Osteocyte (in vitro differentiated cells): Measurements from ENCODE around the gene DIAPH2. TPM values are rescaled to one million over a fixed set of nuclear protein-coding genes. Genes with fewer than 3 reads are reported as not detected.

Experiments used
- DNase-seq: peaks from one replicate; pipeline ENCODE4 v3.0.0; 2021; ENCODE audit warnings: mixed read lengths; ENCODE audit not compliant: unreplicated experiment; ENCODE audit errors: extremely low spot score
- H3K27ac Mint-ChIP-seq: one replicate; pipeline ENCODE4 v1.8.0; 2021; ENCODE audit warnings: mild to moderate bottlenecking, mixed read lengths; ENCODE audit not compliant: unreplicated experiment
- H3K27me3 Mint-ChIP-seq: one replicate; pipeline ENCODE4 v1.8.0; 2021; ENCODE audit warnings: mixed read lengths; ENCODE audit not compliant: unreplicated experiment
- H3K36me3 Mint-ChIP-seq: one replicate; pipeline ENCODE4 v1.8.0; 2021; ENCODE audit warnings: mixed read lengths; ENCODE audit not compliant: unreplicated experiment
- H3K4me1 Mint-ChIP-seq: one replicate; pipeline ENCODE4 v1.8.0; 2021; ENCODE audit warnings: mixed read lengths; ENCODE audit not compliant: unreplicated experiment
- H3K4me3 Mint-ChIP-seq: one replicate; pipeline ENCODE4 v1.8.0; 2021; ENCODE audit warnings: mild to moderate bottlenecking, moderate library complexity, mixed read lengths; ENCODE audit not compliant: unreplicated experiment
- H3K9me3 Mint-ChIP-seq: one replicate; pipeline ENCODE4 v1.8.0; 2021; ENCODE audit warnings: mixed read lengths; ENCODE audit not compliant: unreplicated experiment
- CTCF ChIP-seq: fragments of 200-600 bp; sonication (generic); IDR thresholded peaks from 2 replicates; pipeline ENCODE4 v1.5.0; 2021; ENCODE audit warnings: antibody characterized with exemption, mild to moderate bottlenecking, moderate library complexity
- total RNA-seq: library from RNA; stranded (reverse); gene quantifications from 2 replicates; pipeline ENCODE4 v1.2.1, GENCODE V29; 2021

The DIAPH2 gene
- total RNA-seq, 1 donor from 2014 or later: 9.3 TPM

DNA sequence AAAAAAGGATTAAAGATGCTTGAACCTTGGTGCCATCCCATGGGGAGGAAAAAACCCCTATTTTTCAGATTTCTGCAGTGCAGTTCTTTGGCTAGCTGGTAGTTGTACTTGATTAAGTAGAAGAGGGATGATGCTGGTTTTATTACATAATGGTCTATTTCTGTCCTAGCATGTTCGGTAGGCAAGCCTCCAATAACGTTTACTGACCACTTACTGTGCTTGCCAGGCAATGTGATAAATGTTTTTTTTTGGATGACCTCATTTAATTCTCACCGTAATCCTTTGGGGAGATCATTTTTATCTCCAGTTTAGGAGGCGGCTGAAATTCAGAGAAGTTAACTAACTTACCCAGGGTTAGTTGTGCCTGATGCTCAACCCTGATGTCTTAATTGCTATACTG is 106.9 kb downstream of the DIAPH2 start:
- no peaks in the 10 kb centered on the region for H3K9me3 Mint-ChIP-seq
- no peak overlapping the region for H3K27ac Mint-ChIP-seq
- TF ChIP-seq CTCF: no peak
- H3K4me1 Mint-ChIP-seq: no peaks in the 10 kb centered on the region
- H3K27me3 Mint-ChIP-seq: no peaks in the 10 kb centered on the region
- no peak overlapping the region for H3K4me3 Mint-ChIP-seq
- no peak for DNase-seq
- H3K36me3 Mint-ChIP-seq: no peaks in the 10 kb centered on the region

- Mint-ChIP-seq H3K4me1 (no peaks in the 10 kb centered on the region), H3K27me3 (no peaks in the 10 kb centered on the region), H3K36me3 (no peaks in the 10 kb centered on the region), H3K9me3 (no peaks in the 10 kb centered on the region), H3K4me3 (no peak overlapping the region), H3K27ac (no peak overlapping the region)
- DNase-seq: no peak
- TF ChIP-seq CTCF: no peak
Measured at GRCh38 chrX:96792047-96792446, 107.4 kb downstream of the DIAPH2 start.

DNA sequence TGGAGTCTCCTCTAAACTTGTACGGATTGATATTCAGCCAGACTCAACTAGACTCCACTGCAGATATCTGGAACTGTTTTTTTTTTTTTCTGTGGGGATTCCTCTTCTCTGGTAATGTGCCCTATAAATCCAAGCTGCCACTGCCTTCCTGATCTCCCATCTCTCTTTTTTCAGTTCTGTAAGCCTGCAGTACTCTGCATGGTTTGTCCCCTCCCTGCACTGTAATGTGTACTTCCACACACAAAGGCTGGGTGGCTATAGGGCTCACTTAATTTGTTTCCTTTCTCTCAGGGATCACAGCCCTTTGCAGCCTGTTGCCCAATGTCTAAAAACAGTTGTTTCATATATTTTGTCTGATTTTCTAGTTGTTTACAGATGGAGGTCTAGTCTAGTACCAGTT is 114.3 kb downstream of the DIAPH2 start:
- H3K27me3 Mint-ChIP-seq: no peaks in the 10 kb centered on the region

GRCh38 chrX:96807318-96807717 is 122.7 kb downstream of the DIAPH2 start:
- no peak overlapping the region for H3K27ac Mint-ChIP-seq
- H3K9me3 Mint-ChIP-seq: peaks cover 2% of the 10 kb centered on the region
- H3K4me1 Mint-ChIP-seq: no peaks in the 10 kb centered on the region
- DNase-seq: no peak
- no peak overlapping the region for H3K4me3 Mint-ChIP-seq
- TF ChIP-seq CTCF: no peak
- H3K36me3 Mint-ChIP-seq: no peaks in the 10 kb centered on the region
- H3K27me3 Mint-ChIP-seq: no peaks in the 10 kb centered on the region

More for the DNA sequence above, 114.3 kb downstream of the DIAPH2 start:
- H3K36me3 Mint-ChIP-seq: no peaks in the 10 kb centered on the region
- H3K27ac Mint-ChIP-seq: no peak overlapping the region
- H3K4me1 Mint-ChIP-seq: no peaks in the 10 kb centered on the region
- no peaks in the 10 kb centered on the region for H3K9me3 Mint-ChIP-seq
- no peak for DNase-seq
- TF ChIP-seq CTCF: no peak
- H3K4me3 Mint-ChIP-seq: no peak overlapping the region

GRCh38 chrX:96820935-96821334 is 136.3 kb downstream of the DIAPH2 start:
- Mint-ChIP-seq H3K4me1 (no peaks in the 10 kb centered on the region), H3K27me3 (no peaks in the 10 kb centered on the region), H3K27ac (no peak overlapping the region), H3K9me3 (peaks cover 8% of the 10 kb centered on the region), H3K36me3 (no peaks in the 10 kb centered on the region), H3K4me3 (no peak overlapping the region)
- TF ChIP-seq CTCF: no peak
- DNase-seq: no peak
